GM21515 (cell line): ENCODE results near the gene NAP1L5.

Experiments
- ATAC-seq: cut with Tn5 transposase; IDR thresholded peaks from one replicate; pipeline ENCODE4 v1.9.1; 2021; ENCODE audit not compliant: unreplicated experiment

The NAP1L5 gene

GRCh38 chr4:88722828-88723227 is 25.2 kb upstream of the NAP1L5 start:
- no peak for ATAC-seq

DNA sequence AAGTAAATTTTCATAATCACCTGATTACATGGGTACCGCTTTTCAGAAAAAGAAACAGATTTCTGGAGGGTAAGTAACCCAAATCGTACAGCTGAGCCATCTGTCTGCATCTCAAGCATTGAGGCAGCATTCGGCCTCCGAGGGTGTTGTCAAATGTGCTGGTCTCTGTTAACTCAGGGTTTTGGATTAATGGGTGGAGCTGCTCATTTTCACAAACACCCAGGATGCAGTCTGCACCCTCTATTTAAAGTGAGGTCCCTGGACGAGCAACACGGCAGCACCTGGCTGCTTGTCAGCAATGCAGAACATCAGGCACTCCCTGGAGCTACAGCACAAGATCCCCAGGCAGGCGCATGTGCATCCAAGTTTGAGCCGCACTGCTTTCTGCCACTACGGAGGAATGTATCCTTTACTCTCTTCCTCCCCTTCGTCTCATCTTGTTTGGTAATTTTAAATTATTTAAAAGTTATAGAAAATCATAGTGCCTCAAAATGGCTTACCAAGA is 24.7 kb upstream of the NAP1L5 start:
- ATAC-seq = no peak

DNA sequence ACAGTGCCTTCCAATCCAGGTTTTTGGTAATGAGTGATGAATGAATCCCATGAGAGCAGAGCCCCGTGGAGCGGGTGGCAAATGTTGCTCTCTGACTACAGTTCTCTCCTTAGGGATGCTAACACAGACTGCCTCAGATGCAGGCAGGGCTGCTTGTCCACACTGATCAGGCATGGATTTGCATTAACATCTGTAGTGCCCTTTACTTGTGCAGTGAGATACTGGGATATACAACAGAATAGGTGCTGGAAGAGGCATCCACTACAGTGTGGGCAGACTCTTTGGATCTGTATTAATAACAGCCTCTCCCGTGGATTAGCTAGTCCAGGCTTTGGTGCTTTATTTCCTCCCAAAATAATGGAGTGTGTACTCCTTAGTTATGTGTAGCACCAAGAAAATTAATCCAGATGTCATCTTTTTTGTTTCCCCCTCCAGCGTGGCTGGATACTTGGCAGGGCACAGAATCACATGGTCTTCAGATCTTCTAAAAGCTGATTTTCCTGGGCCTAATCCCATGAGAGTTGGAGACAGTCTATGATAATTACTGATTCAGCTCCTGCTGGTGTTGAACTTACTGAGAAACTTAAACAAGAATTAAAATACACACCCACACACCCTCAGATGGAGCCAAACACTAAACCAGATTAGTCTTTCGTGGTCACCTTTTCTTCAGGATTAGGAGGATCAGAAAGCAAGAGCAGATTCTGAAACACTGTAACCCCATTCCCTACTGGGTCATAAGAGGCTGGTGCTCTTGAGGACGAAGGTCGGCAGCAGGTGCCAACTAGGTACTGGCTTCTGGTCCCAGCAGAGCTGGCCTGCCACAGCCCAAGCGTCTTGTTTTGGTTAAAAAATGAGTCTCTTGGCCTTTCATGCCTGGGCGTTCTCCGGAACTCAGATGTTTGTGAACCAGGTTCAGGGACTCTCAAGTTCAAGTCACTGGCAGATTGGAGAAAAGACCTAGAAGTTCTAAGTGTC is 23.1 kb upstream of the NAP1L5 start:
- no peak for ATAC-seq

- ATAC-seq = no peak
These were observed 21.8 kb upstream of the NAP1L5 start for GRCh38 chr4:88719381-88719780.

DNA sequence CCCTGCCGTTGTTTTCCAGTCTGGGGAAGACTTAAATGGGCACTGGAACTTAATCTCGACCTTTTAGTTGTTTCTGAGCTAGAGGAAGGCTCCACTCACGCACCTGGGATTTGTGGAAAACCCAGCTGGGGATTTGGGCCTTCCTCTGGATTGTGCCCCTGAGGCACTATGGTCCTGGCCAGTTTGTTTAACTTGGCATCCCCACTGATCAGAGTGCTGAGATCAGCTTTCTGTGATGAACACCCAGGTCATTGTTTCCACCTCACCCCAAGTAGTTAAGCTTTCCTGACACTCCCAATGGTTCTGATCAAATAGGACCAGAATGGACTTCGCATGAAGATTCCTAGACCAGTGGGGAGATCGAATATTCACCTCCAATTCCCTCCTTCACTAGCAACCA is 20.5 kb upstream of the NAP1L5 start:
- no peak for ATAC-seq

DNA sequence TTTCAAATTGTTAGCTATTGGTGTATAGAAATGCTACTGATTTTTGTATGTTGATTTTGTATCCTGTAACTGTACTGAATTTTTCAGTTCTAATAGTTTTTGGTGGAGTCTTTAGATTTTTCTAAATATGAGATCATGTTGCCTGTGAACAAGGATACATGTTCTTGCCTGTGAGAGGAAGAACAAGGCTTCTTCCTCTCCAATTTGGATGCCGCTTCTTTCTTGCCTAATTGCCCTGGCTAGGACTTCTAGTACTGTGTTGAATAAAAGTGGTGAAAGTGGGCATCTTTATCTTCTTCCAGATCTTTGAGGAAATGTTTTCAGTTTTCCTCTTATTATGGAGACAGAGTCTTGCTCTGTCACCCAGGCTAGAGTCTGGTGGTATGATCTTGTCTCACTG is 16.2 kb upstream of the NAP1L5 start:
- ATAC-seq = no peak

DNA sequence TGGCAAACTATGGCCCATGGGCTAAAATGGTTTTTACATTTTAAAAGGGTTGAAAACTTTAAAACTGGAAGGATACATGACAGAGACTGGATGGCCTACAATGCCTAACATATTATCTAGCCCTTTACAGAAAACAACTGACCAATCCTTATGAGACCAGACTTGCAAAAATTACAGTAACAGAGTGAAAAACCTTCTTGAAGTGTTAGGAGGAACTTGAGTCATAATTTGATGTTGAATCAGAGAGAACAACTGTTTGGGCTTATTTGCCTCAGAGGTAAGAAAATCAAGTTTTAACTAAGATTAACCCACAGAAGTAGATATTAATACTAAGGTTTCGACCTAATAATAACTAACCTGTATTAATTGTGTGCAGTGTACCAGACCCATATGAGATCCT is 12.4 kb upstream of the NAP1L5 start:
- ATAC-seq = no peak

DNA sequence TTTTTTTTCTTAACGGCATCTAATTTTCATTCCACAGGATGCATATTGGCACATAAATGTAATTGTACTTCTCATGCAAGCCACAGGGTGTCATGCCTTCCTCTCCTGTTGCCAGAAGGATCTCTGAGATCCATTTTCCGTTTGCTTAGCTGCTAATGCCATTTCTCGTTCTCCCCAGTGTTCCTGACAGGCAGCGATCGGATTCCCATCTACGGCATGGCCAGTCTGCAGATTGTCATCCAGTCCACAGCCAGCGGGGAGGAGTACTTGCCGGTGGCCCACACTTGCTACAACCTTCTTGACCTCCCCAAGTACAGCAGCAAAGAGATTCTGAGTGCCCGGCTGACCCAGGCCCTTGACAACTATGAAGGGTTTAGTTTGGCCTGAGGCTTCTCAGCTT is 8.9 kb upstream of the NAP1L5 start:
- no peak for ATAC-seq

GRCh38 chr4:88705805-88706492 is 8.3 kb upstream of the NAP1L5 start:
- no peak for ATAC-seq

DNA sequence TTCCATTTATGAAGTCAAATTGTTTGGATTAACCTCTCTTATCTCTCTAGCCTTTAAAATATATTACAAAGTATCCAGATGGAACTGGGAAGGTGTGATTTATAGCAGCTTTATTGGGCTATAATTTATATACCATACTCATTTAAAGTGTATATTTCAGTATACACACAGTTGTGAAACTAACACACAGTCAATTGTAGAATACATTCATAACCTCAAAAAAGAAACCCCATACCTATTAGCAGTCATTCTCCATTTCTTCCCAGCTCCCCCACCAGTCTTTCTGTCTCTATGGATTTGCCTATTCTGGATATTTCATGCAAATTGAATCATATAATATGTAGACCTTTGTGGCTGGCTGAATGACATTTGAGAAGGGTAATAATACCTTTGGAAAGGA is 7.6 kb upstream of the NAP1L5 start:
- ATAC-seq = no peak

DNA sequence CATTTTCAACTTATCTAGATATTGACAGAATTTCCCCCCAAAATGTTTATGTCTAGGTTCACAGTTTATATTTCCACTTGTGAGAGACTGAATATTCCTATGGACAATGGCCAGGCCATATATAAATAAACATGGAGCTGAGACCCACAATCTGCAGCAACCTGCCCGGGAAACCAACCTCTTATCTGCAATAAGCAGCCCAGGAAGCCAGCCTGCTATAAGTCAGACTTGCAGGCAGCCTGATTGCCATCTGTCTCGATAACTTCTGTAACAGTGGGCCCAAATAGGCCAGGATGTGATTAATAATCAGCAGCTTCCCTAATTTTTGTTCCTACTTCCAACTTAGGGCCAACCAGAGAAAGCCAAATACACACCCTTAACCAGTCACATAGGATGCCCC is 5.2 kb upstream of the NAP1L5 start:
- ATAC-seq = no peak

DNA sequence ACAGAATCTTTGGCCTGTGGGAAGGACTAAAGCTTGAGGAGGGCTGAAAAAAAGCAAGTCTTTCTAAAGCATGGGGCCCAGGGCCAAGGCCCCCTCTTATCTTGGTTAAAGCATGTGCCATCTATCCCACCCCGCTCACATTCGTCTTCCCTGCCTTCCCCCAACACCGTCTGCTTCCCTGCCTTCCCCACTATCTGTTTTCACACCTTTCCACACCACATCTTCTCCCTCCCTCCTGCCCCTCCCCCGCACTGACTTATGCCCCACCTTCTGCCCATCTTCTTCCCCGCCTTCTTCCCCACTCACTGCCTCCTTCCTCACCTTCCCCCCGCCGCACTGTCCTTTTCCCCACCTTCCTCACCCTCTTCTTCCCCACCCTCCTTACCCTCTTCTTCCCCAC is 890 bp upstream of the NAP1L5 start:
- no peak for ATAC-seq

DNA sequence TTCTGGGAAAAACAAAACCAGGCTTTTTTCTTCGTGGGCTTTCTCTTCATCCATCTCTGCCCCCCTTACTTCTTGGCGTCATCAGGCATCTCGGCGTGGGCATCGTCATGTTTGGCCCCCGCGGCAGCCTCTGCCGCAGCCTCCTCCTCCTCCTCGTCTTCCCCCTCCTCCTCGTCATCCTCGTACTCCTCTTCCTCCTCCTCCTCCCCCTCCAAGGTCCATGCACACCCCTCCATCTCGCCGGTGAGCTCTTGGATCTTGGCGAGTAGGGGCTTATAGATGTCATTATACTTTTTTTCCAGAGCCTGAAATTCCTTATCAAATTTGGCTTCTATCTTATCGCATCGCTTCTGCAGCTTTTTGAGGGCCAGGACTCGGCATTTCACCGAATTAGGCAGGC is 488 bp downstream of the NAP1L5 start:
- ATAC-seq = no peak

DNA sequence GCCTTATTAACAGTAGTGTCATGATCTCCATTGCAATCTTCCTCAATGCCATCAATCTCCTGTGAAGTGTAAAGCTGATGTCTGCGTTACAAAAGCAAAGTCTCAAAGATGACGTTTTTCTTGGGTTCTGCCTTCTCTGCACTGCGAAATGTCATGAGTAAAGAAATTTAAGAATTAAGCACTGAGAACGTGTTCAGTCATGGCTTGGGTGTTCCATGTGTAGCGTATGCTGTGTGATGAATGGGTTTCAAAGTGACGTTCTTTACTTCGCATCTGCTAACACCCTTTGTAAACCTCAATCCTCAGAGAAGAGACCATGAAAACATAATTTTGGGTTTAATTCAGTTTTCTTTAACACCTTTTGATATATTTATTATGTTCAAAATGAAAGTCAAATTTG is 999 bp downstream of the NAP1L5 start:
- no peak for ATAC-seq

DNA sequence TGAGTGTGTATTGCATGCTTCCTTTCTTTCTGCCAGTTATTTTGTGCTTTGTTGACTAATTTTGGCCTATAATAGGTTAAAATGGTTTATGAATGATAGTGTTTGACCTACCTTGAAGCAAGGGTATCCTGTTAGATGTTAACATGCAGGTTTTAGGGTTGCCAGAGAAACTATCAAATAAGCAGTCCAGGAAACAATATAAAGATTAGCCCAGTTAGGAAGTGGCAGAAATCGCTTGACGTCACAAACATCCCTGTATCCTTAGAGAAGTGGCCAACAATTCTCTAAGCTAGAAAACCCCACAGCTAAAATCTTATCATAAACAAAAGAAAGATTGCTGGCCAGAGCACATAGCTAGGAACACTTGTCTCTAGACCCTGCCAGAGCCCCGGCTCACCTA is 3.8 kb downstream of the NAP1L5 start:
- ATAC-seq = no peak

- no peak for ATAC-seq
These were observed 7.3 kb downstream of the NAP1L5 start for GRCh38 chr4:88690355-88690754.

DNA sequence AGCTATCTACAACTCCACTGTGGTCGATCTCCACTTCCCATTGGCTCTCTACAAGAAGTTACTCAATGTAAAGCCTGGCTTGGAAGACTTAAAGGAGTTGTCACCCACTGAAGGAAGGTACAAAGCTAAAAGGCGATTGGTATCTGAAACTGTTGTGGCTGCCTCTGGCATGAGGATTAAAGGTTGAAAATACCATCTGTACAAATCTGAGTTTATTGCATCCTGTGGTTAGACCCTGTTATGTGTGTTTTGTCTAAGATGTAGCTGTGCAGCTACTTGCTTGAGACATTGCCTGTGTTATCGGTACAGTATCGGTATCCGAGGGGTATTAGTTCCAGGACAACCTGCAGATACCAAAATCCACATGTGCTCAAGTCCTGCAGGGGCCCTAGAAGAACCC is 16.4 kb downstream of the NAP1L5 start:
- no peak for ATAC-seq

DNA sequence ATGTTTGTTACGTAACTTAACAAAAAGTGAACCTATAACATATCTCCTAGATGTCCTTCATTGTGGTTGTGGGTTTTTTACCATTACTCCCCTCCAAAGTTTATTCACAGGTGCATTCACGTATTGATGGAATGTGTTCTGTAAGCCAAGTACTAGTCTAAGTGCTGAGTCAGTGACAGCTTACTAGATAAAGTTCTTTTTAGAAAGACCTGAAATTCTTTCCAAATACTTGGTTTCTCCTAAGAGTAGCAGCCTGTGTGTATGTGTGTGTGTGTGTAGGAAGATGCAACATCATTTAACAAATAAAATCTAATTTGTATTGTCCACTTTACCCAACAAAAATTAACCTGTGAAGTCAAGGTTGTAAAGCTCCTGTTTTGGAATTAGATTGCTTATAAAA is 22.1 kb downstream of the NAP1L5 start:
- no peak for ATAC-seq

- no peak for ATAC-seq
These were observed 22.6 kb downstream of the NAP1L5 start for GRCh38 chr4:88674979-88675378.

DNA sequence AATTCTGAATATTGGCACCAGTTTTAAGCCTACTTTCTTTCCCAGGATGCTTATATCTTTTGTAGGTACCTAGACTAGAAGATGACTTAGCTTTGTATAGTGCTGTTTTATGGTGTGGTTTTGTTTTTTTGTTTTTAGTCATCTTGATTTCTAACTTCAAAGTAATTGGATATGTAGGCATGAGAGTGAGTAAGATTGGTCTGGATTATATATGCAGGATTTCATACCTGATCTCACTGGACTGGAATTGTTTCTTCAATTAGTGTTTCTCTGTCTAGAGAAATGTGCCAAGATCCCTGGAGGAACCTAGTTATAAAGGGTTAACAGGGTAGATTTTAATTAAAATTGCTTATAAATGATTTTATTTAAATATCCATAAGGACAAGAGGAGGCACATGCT is 23.1 kb downstream of the NAP1L5 start:
- no peak for ATAC-seq

DNA sequence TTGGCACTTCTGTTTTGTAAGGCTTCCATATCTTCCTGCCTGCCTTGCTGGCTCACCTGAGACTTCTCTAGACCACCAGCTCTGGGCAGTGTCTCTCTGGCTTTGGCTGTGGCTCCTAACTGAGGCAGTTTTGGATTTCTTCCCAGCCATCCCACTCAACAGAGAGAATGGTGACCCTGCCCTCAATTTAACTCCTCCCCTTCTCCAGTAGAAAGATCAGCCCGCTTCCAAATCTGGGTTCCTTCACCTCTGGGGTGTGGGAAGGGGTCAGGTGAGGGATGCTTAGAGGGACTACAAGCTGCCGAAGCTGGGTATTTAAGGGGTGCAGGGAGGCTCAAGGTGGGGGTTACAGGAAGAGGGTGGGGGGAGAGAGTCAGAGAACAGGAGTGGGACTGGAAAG is 23.7 kb downstream of the NAP1L5 start:
- ATAC-seq = no peak

DNA sequence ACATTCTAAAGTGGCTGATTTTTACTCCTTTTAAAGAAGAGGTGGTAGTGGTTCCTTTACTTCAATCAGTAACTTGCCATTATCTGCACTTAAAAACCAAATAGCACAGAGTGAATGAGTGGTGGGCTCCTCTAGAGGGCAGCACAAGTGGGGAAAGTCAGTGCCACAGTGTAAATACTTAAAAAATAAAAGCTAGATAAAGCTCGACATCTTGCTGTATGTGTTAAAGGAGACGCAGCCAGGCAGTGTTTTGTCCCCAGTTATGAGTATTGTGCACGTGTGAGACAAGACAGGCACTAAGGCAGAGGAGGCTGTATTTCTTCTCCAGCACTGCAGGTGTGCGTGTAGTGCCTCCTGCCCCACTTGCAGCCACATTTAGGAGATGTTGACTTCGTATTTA is 24.6 kb downstream of the NAP1L5 start:
- no peak for ATAC-seq
